ENCODE data around the gene ENG.
"Not testable (repeated sequence)": the region's sequence is repeated elsewhere in the genome, so short reads cannot be mapped to it uniquely, and the experiment has no call there.

The ENG gene

GRCh38 chr9:127781806-127782205 lies 72.7 kb downstream of the ENG start:
- DNase-seq (ENCODE audit: low read depth), result no peak
- TF ChIP-seq, protein P1, sequence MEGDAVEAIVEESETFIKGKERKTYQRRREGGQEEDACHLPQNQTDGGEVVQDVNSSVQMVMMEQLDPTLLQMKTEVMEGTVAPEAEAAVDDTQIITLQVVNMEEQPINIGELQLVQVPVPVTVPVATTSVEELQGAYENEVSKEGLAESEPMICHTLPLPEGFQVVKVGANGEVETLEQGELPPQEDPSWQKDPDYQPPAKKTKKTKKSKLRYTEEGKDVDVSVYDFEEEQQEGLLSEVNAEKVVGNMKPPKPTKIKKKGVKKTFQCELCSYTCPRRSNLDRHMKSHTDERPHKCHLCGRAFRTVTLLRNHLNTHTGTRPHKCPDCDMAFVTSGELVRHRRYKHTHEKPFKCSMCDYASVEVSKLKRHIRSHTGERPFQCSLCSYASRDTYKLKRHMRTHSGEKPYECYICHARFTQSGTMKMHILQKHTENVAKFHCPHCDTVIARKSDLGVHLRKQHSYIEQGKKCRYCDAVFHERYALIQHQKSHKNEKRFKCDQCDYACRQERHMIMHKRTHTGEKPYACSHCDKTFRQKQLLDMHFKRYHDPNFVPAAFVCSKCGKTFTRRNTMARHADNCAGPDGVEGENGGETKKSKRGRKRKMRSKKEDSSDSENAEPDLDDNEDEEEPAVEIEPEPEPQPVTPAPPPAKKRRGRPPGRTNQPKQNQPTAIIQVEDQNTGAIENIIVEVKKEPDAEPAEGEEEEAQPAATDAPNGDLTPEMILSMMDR (IDR thresholded peaks at IDR 0.05; ENCODE audit: control insufficient read depth, extremely low read depth, insufficient read depth), result no peak
- no peak overlapping the region for H3K4me3 ChIP-seq (ENCODE audit: low read depth, low read length)

DNA sequence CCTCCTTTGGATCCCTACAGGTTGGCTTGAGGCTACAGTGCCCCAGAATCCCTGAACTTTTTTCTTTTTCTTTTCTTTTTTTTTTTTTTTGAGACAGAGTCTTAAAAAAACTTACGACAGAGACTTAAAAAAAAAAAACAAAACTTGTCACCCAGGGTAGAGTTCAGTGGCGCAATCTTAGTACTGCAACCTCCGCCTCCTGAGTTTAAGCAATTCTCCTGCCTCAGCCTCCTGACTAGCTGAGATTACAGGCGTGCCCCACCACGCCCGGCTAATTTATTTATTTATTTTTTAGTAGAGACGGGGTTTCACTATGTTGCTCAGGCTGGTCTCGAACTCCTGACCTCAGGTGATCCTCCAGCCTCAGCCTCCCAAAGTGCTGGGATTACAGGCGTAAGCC lies 73.5 kb downstream of the ENG start:
- not testable (repeated sequence) for DNase-seq (ENCODE audit: low read depth); H3K4me3 ChIP-seq (ENCODE audit: low read depth, low read length)

- no peak for DNase-seq (ENCODE audit: low read depth)
- TF ChIP-seq, protein P1 (IDR thresholded peaks at IDR 0.05; ENCODE audit: control insufficient read depth, extremely low read depth, insufficient read depth), result no peak
- no peak overlapping the region for H3K4me3 ChIP-seq (ENCODE audit: low read depth, low read length)
These were observed 74.2 kb downstream of the ENG start for GRCh38 chr9:127780126-127780885.

DNA sequence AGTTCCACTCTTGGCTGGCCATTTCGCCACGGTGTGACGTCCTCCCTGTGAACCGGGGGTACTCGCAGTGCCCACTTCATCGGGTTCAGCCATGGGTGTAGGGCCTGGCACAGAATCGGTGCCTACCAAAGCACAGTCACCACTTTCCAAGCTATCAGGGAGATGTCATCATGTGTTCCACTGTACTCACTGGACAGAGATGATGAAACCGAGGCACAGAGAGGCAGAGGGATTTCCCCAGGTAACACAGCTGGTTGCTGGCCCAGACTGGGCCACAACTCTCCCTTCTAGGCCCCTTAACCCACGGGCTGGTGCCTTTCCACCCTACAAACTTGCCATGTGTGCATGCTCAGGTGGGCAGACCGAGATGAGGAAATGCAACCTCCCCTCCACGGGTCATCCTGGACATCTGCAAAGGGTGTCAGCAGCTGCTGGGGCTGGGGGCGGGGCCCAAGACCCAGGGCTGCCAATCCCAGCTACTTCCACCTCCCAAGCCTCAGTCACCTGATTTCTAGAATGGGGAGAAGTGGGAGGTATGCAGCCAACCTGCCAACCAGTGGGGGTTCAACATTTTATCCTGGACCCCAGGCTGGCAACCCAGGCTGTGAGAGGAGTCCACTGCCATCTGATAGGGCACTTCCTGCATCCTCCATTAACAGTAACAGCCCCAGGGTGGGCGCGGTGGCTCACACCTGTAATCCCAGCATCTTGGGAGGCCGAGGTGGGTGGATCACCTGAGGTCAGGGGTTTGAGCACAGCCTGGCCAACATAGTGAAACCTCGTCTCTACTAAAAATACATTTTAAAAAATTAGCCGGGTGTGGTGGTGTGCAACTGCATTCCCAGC lies 75.1 kb downstream of the ENG start:
- TF ChIP-seq, protein P1 (IDR thresholded peaks at IDR 0.05; ENCODE audit: control insufficient read depth, extremely low read depth, insufficient read depth), result no peak
- H3K4me3 ChIP-seq (ENCODE audit: low read depth, low read length), result no peak overlapping the region
- DNase-seq (ENCODE audit: low read depth), result no peak

- TF ChIP-seq, protein P1 (IDR thresholded peaks at IDR 0.05; ENCODE audit: control insufficient read depth, extremely low read depth, insufficient read depth), result no peak
- no peak for DNase-seq (ENCODE audit: low read depth)
- H3K4me3 ChIP-seq (ENCODE audit: low read depth, low read length), result no peak within 1 kb of the TSS
These were observed 76.0 kb downstream of the ENG start, which contains the start of gene SH2D3C for GRCh38 chr9:127778280-127779135. Gene SH2D3C (minus strand): TSS chr9:127778666. CDS start chr9:127778627, 39 bp downstream.

GRCh38 chr9:127777368-127777980 lies 77.0 kb downstream of the ENG start:
- H3K4me3 ChIP-seq (ENCODE audit: low read depth, low read length), result no peak overlapping the region
- no peak for DNase-seq (ENCODE audit: low read depth)
- TF ChIP-seq, protein P1 (IDR thresholded peaks at IDR 0.05; ENCODE audit: control insufficient read depth, extremely low read depth, insufficient read depth), result no peak

Data from LNCaP clone FGC (cell line).